B cell (primary cell): ENCODE data around the gene MYOF. TPM values are rescaled to one million over a fixed set of nuclear protein-coding genes. Genes with fewer than 3 reads are reported as not detected.

Source experiments
- ATAC-seq: fragments of 200-7000 bp; cut with Tn5 transposase; one replicate; pipeline ENCODE4 v1.10.0; 2021; ENCODE audit warnings: low read depth, mild to moderate bottlenecking, moderate number of reproducible peaks, moderate library complexity
- CTCF ChIA-PET: fragments of 350-600 bp; sonication (Branson Sonifier 250); formaldehyde crosslinking; loops from one replicate; lab custom pipeline; 2021; ENCODE audit warnings: antibody characterized with exemption, inconsistent platforms; lab: Charles Lee
- POLR2A ChIA-PET: fragments of 350-600 bp; sonication (Branson Sonifier 250); formaldehyde crosslinking; loops from one replicate; lab custom pipeline; 2021; ENCODE audit warnings: antibody characterized with exemption; lab: Charles Lee
- DNase-seq: peaks from one replicate; pipeline ENCODE4 v3.0.0; 2013
- H2AFZ ChIP-seq: 2 replicates; pipeline ENCODE4 v1.6.1; 2012; ENCODE audit warnings: mild to moderate bottlenecking, low read depth, low read length; ENCODE audit not compliant: insufficient read depth, poor library complexity, severe bottlenecking
- H3K27ac ChIP-seq, 2 donors: 1 replicate in 1 of 2; 2 replicates in 1 of 2; pipeline ENCODE4 v1.5.1; 2012 to 2013; ENCODE audit warnings: low read length in 2 of 2, mild to moderate bottlenecking in 2 of 2, moderate library complexity in 1 of 2
- H3K27me3 ChIP-seq, 4 experiments: fragments of 200-600 bp in 1 of 4; sonication (generic) in 1 of 4; replicated peaks in 1 of 4; 1 replicate in 2 of 4; 2 replicates in 2 of 4; pipeline versions ENCODE4 v1.6.1 to v1.7.0; 2013 to 2016; ENCODE audit warnings: low read length in 3 of 4, mild to moderate bottlenecking in 2 of 4, mixed read lengths in 1 of 4, moderate library complexity in 1 of 4; ENCODE audit not compliant: insufficient read depth in 4 of 4, control insufficient read depth in 3 of 4; ENCODE audit errors: control extremely low read depth in 1 of 4
- H3K36me3 ChIP-seq, 2 experiments: replicated peaks in 1 of 2; 1 replicate in 1 of 2; 2 replicates in 1 of 2; pipeline versions ENCODE4 v1.6.1 to v1.7.1; 2013; ENCODE audit warnings: low read length in 1 of 2; ENCODE audit not compliant: insufficient read depth in 2 of 2, control insufficient read depth in 1 of 2; ENCODE audit errors: control extremely low read depth in 1 of 2, extremely low read depth in 1 of 2
- H3K4me1 ChIP-seq, 2 donors: fragments of 200-600 bp in 1 of 2; sonication (generic) in 1 of 2; 1 replicate in 1 of 2; 2 replicates in 1 of 2; pipeline versions ENCODE4 v1.5.1 to v1.6.1; 2013 to 2017; ENCODE audit warnings: low read length in 2 of 2; ENCODE audit not compliant: control insufficient read depth in 2 of 2, insufficient read depth in 2 of 2
- H3K4me2 ChIP-seq: replicated peaks from 2 replicates; pipeline ENCODE3; 2012; ENCODE audit warnings: mild to moderate bottlenecking, low read depth, low read length; ENCODE audit not compliant: poor library complexity, severe bottlenecking
- H3K4me3 ChIP-seq, 5 experiments: fragments of 200-600 bp in 1 of 5; sonication (generic) in 1 of 5; 1 replicate in 3 of 5; 2 replicates in 2 of 5; pipeline versions ENCODE4 v1.5.1 to v1.7.0; 2011 to 2016; ENCODE audit warnings: low read length in 4 of 5, mild to moderate bottlenecking in 4 of 5, low read depth in 2 of 5, control low read depth in 1 of 5, moderate library complexity in 1 of 5; ENCODE audit not compliant: insufficient read depth in 1 of 5; ENCODE audit errors: control extremely low read depth in 1 of 5, extremely low read depth in 1 of 5
- H3K79me2 ChIP-seq: fragments of 200-600 bp; sonication (generic); one replicate; pipeline ENCODE4 v1.6.0; 2016; ENCODE audit warnings: low read length; ENCODE audit not compliant: control insufficient read depth, insufficient read depth
- H3K9ac ChIP-seq: fragments of 200-600 bp; sonication (generic); 2 replicates; pipeline ENCODE4 v1.6.1; 2017; ENCODE audit warnings: mild to moderate bottlenecking, low read length, moderate library complexity
- H3K9me3 ChIP-seq, 3 donors: one replicate each; pipeline versions ENCODE4 v1.6.1 to v1.7.1; 2013; ENCODE audit warnings: low read length in 2 of 3; ENCODE audit not compliant: control insufficient read depth in 2 of 3, insufficient read depth in 1 of 3; ENCODE audit errors: control extremely low read depth in 1 of 3
- H4K20me1 ChIP-seq: 2 replicates; pipeline ENCODE4 v1.6.0; 2012; ENCODE audit warnings: mild to moderate bottlenecking, low read length; ENCODE audit not compliant: insufficient read depth, control insufficient read depth, poor library complexity, severe bottlenecking
- H3K27ac Mint-ChIP-seq: one replicate; pipeline ENCODE4 v1.8.0; 2021; ENCODE audit warnings: mixed read lengths
- H3K27me3 Mint-ChIP-seq: one replicate; pipeline ENCODE4 v1.8.0; 2021; ENCODE audit warnings: mixed read lengths
- H3K4me1 Mint-ChIP-seq: one replicate; pipeline ENCODE4 v1.8.0; 2021; ENCODE audit warnings: mixed read lengths
- H3K4me3 Mint-ChIP-seq: one replicate; pipeline ENCODE4 v1.8.0; 2021; ENCODE audit warnings: mixed read lengths
- H3K9me3 Mint-ChIP-seq: one replicate; pipeline ENCODE4 v1.8.0; 2022; ENCODE audit warnings: mixed read lengths; ENCODE audit not compliant: insufficient read depth
- EZH2 ChIP-seq: IDR thresholded peaks from 2 replicates; pipeline ENCODE4 v1.6.1; 2012; ENCODE audit warnings: borderline replicate concordance, low read depth, mild to moderate bottlenecking, moderate library complexity, low read length; ENCODE audit not compliant: insufficient read depth, poor library complexity, severe bottlenecking
- WGBS: methylation state at CpG from one replicate; pipeline ENCODE4 v1.1.5; 2013; ENCODE audit warnings: missing lambda C conversion rate; ENCODE audit not compliant: insufficient coverage; 5-methylcytosine and 5-hydroxymethylcytosine counted together
- intact Hi-C: fragments of 100-400 bp; cut with micrococcal nuclease; formaldehyde crosslinking; loops from one replicate; pipeline ENCODE4 v1.10.0; 2022
- polyA plus RNA-seq: library from polyadenylated mRNA; depleted of rRNA; stranded (reverse); fragments of >200 nt; gene quantifications from 2 replicates; pipeline ENCODE4 v1.2.3, GENCODE V29; 2012
- total RNA-seq, 2 donors: library from RNA; stranded (reverse); fragments of 120-200 nt in 1 of 2; gene quantifications; 1 replicate in 1 of 2; 2 replicates in 1 of 2; pipeline versions ENCODE4 v1.2.3 to v1.2.4, GENCODE V29; 2013 to 2022
- TF ChIP-seq, protein P1 (sequence below): fragments of 200-600 bp; IDR thresholded peaks from one replicate; pipeline ENCODE4 v1.8.0; 2022; ENCODE audit warnings: antibody characterized with exemption, mild to moderate bottlenecking

The MYOF gene
- total and polyA plus RNA-seq, 2 donors (not counting 1 experiment from before 2014, with no cell fraction given), result 0.07 to 0.18 TPM

DNA sequence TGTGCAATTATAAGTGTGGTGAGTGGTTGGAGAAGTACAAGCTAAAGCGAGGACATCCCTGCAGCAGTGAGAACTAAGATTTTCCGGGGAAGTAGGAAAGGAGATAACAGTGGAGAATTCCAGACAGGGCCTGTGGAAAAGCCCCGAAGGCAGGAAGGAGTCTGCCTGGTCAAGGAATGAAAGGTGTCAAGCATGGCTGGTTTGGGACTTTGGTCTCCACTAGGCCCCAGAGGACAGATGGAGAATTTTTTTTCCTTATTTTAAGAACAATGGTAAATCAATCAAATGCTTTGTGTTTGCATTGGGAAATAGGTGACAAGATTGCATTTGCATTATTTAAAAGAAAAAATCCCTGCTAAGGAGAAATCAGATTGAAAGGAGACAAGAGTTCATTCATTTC, 11.0 kb upstream of the MYOF start:
- Histone ChIP-seq H3K27me3 (peaks cover 0 to 11% (median 5%) of the 10 kb centered on the region in 4 experiments), H3K9me3 (no peaks in the 10 kb centered on the region), H3K4me2 (no peak overlapping the region), H4K20me1 (no peaks in the 10 kb centered on the region), H3K36me3 (no peaks in the 10 kb centered on the region), H3K27ac (no peak overlapping the region), H3K9ac (no peak overlapping the region), H3K4me3 (no peak overlapping the region), H3K79me2 (no peaks in the 10 kb centered on the region), H3K4me1 (peaks cover 8 to 15% of the 10 kb centered on the region in 2 donors), H2AFZ (no peak overlapping the region)
- peaks cover 15% of the 10 kb centered on the region for H3K27me3 Mint-ChIP-seq
- TF ChIP-seq, protein P1, sequence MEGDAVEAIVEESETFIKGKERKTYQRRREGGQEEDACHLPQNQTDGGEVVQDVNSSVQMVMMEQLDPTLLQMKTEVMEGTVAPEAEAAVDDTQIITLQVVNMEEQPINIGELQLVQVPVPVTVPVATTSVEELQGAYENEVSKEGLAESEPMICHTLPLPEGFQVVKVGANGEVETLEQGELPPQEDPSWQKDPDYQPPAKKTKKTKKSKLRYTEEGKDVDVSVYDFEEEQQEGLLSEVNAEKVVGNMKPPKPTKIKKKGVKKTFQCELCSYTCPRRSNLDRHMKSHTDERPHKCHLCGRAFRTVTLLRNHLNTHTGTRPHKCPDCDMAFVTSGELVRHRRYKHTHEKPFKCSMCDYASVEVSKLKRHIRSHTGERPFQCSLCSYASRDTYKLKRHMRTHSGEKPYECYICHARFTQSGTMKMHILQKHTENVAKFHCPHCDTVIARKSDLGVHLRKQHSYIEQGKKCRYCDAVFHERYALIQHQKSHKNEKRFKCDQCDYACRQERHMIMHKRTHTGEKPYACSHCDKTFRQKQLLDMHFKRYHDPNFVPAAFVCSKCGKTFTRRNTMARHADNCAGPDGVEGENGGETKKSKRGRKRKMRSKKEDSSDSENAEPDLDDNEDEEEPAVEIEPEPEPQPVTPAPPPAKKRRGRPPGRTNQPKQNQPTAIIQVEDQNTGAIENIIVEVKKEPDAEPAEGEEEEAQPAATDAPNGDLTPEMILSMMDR, result no peak
- TF ChIP-seq EZH2, result no peak
- peaks cover 14% of the 10 kb centered on the region for H3K4me1 Mint-ChIP-seq
- ChIA-PET POLR2A (no interaction called here), CTCF (interaction anchor here (0.9 to 1.0 kb wide), 2 partner anchors 19 to 139 kb away, joined by 3 read pairs; no protein-coding TSS in a partner anchor)
- WGBS, result 100% methylated on average over 3 of the region's 3 CpGs
- DNase-seq (no peak), ATAC-seq (no peak)
- no peak overlapping the region for H3K27ac Mint-ChIP-seq
- H3K9me3 Mint-ChIP-seq, result no peaks in the 10 kb centered on the region
- intact Hi-C loops, result no loop called here
- no peak overlapping the region for H3K4me3 Mint-ChIP-seq

DNA sequence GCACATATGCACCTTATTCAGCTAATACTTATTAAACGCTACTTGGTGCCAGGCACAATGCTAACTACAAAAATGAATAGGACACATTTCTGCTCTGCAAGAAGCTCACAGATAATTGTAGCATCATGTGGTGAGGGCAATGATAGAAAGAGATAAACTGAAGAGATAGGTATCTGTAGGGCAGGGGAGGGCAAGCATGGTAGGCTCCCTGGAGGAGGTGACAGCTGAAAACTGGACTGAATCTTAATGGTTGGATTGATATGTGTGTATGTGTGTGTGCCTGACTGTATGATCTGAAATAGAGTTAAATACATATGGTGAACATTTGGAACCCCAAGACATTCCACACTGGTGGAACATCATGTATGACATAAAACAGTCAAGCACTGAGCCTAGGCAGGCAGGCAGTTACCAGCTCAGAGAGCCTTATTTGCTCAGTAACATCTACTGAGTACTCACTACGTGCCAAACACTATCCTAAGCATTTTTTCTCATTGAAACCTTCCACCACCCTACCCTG, 9.5 kb upstream of the MYOF start:
- no peak overlapping the region for H3K4me3 ChIP-seq
- CTCF ChIA-PET, result interaction anchor here (0.8 to 7.1 kb wide), 2 partner anchors 10 to 116 kb away, joined by 3 to 50 read pairs; partner anchors contain the start of gene MYOF
- peaks cover 9% of the 10 kb centered on the region for H3K4me1 Mint-ChIP-seq
- H3K27me3 ChIP-seq, result peaks cover 0 to 11% (median 6%) of the 10 kb centered on the region in 4 experiments
- no peak overlapping the region for H3K27ac Mint-ChIP-seq
- H3K4me2 ChIP-seq, result no peak overlapping the region
- no peaks in the 10 kb centered on the region for H3K9me3 ChIP-seq
- POLR2A ChIA-PET, result interaction anchor here (0.5 kb wide), 1 partner anchor 133 kb away, joined by 3 read pairs; no protein-coding TSS in a partner anchor
- H2AFZ ChIP-seq, result no peak overlapping the region
- TF ChIP-seq, protein P1, result no peak
- no peak for TF ChIP-seq EZH2
- H3K9me3 Mint-ChIP-seq, result no peaks in the 10 kb centered on the region
- peaks cover 4 to 9% of the 10 kb centered on the region in 2 donors for H3K4me1 ChIP-seq
- no peak overlapping the region for H3K4me3 Mint-ChIP-seq
- no peak overlapping the region for H3K9ac ChIP-seq
- intact Hi-C loops, result no loop called here
- no peaks in the 10 kb centered on the region for H3K36me3 ChIP-seq
- ATAC-seq, result no peak
- H4K20me1 ChIP-seq, result no peaks in the 10 kb centered on the region
- no peaks in the 10 kb centered on the region for H3K79me2 ChIP-seq
- no peak for DNase-seq
- peaks cover 21% of the 10 kb centered on the region for H3K27me3 Mint-ChIP-seq
- H3K27ac ChIP-seq, result no peak overlapping the region
- 50% methylated on average over 1 of the region's 2 CpGs for WGBS
